HS-27A (cell line): ENCODE measurements around the gene PERP.
"Not testable (repeated sequence)": the region's sequence is repeated elsewhere in the genome, so short reads cannot be mapped to it uniquely, and the experiment has no call there.

Experiments
- DNase-seq: peaks from one replicate; pipeline ENCODE4 v3.0.0-alpha.2; 2012; ENCODE audit warnings: low read depth, missing footprints

The PERP gene

GRCh38 chr6:138107078-138107751, at the start of gene PERP:
TSS of gene PERP (minus strand) at chr6:138107419. CDS start at chr6:138107340, 79 bp downstream.
- no peak for DNase-seq

GRCh38 chr6:138155443-138155842, 48.2 kb upstream of the PERP start:
- DNase-seq, result no peak

GRCh38 chr6:138146544-138146943, 39.3 kb upstream of the PERP start:
- DNase-seq, result no peak

GRCh38 chr6:138145402-138145801, 38.2 kb upstream of the PERP start:
- no peak for DNase-seq

DNA sequence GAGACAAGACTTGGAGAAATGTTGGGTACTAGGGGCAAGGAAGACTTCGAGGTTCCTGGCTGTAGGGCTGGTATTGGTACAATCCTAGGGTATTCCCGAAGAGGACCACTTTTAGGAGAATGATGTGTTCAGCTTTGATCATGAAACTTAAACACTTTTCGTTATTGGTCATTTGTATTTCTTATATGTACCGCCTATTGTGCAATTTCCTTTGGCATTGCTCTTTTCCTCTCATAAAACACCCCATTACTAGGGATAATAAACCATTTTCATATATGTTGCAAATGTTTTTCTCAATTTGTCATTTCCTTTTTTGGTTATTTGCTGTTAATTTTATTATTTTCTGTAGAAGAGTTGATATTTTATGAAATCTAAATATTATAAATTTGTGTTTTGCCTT, 35.6 kb upstream of the PERP start:
- DNase-seq, result no peak

DNA sequence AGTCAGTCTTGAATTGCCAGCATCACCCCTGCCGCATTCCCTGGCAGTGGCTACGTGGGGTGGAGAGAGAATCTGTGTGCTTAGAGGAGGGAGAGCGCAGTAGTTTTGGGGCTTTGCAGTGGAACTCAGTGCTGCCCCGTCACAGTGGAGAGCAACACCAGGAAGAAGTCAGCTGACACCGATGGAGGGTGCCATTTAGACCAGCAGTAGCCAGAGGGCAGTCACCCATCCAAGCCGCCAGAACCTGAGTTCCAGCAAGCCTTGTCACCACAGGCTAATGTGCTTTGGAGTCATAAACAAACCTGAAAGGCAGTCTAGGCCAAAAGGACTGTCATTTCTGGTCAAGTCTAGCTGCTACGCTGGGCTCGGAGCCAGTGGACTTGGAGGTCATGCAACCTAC, 22.0 kb upstream of the PERP start:
- DNase-seq, result no peak

GRCh38 chr6:138128096-138128495, 20.9 kb upstream of the PERP start:
- DNase-seq, result no peak

GRCh38 chr6:138124096-138124495, 16.9 kb upstream of the PERP start:
- no peak for DNase-seq

- no peak for DNase-seq
Measured at GRCh38 chr6:138119976-138120375, 12.8 kb upstream of the PERP start.

GRCh38 chr6:138119229-138119628, 12.0 kb upstream of the PERP start:
- not testable (repeated sequence) for DNase-seq

GRCh38 chr6:138117376-138117914, 10.2 kb upstream of the PERP start:
- no peak for DNase-seq

- no peak for DNase-seq
Measured at GRCh38 chr6:138116661-138116999, 9.4 kb upstream of the PERP start.

- DNase-seq, result peak; percentile 34
Measured at GRCh38 chr6:138115877-138116660, 8.8 kb upstream of the PERP start.

DNA sequence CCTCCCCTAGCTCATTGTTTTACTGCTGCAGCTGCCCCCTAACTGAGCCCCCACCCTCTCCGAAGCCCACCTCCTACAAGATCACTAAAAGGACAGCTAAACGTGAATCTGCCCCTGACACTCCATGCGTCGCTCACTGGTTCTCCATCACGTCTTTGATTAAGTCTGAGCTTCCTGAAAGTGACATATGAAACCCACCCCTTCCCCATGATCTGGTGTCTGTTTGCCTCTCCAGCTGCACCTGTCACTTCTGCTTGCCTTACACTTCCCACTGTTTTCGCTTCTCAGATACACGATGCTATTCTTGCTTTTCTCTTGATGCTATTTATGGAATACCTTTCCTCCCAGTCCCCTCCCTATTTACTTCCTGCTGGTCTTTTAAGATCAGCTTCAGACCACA, 8.0 kb upstream of the PERP start:
- DNase-seq, result no peak

- DNase-seq, result no peak
Measured at GRCh38 chr6:138113588-138114210, 6.5 kb upstream of the PERP start.

- no peak for DNase-seq
Measured at GRCh38 chr6:138110229-138110628, 3.0 kb upstream of the PERP start.

DNA sequence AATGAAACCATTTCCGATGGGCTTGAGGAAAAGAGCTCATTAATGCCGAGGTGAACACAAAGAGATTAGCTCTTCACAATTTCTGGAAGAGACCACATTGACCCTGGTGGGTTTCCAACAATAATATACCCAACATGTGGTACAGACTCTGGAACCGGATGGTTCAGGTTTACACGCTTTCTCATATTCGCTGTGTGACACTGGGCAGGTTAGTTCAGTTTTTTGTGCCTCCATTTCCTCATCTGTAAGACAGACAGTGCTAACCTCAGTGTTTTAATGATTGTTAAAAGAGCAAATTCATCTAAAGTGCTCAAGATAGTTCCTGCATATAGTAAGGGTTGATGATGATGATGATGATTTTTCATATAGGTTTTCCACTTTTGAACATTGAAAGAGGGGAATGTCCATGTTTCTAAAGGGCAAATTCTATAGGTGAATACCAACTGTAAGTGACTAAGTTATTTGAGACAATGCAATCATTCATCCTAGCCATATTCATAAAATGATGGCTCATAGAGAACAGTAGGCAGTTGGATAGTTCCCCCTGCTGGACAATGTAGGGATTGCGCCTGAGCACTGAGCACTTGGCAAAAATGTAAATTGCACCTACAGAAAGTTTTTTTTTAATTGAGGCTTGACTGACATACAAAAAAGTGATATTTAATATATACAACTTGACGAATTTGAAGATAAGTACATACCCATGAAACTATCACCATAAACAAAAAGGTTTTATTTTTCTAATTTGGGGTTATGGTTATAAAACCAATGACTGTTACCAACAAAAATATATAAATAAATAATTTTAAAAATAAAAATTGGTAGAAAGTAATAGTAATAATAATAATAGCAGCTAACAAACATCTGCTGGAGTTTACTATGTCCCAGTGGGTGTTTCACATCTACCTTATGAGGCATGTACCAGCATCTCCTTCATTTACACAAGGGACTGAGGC, 2.1 kb upstream of the PERP start:
- peak; percentile 35 for DNase-seq

GRCh38 chr6:138107752-138108592, 753 bp upstream of the PERP start:
- DNase-seq, result no peak

DNA sequence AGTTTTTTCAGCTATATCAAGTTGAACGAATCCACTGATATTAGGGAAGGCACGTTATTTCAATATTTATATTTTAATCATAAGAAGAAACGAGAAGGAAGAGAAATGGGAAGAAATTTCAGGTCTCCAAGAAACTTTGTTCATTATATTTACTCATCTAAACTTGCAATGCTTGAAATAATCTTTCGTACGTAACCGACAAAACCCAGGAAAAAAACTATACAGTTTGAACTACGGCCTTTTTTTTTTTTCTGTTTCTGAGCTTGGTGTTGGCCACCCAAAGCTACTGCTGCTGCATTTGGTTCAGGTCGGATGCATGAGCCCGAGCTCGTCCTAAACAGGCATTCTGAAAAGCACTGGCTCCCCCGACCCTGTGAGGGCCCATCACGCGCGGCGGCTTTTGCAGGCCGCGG, 548 bp downstream of the PERP start:
- DNase-seq, result no peak

DNA sequence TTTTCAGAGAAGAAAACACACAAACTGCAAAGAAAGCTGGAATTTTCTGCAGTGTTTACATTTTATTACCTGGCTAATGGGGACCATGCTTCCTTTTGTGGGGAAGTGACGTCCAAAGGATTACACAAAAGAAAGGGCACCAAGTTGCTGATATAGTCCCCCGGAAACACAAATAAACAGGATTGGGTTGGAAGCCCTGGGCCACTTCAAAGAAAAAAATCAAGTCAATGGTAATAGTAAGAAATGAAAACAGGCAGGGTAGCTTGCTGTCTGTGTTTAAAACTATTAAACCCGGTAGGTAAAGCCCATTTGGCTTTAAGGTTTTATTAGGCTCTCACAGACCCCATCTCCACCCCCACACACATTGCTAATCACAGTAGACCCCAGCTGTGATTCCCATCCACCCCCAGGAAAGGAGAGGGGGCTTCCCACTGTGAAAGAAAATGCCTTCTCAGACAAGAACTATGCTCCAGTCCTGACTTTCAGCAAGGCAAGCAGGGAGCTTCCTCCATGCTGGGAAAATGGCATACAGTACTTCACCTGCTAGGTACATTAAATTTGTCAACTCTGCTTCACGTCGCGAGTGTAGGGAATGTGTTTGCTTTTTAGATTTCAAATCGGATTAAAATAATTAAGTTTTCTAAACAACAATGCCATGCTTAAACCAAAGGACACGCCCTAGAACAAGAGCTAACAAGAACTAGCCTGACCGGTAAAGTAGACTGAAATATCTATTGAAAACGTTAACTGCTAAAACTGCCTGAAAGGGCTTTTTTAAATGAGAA, 1.1 kb downstream of the PERP start:
- no peak for DNase-seq
